OCI-LY7 (cell line): ENCODE measurements around the gene FAM118B. TPM values are rescaled to one million over a fixed set of nuclear protein-coding genes. Genes with fewer than 3 reads are reported as not detected.
A peak's percentile ranks its signal among the peaks of the same experiment; 100 is the strongest.

Experiments used
- BruUV-seq: library from RNA; stranded (reverse); fragments of 400-500 nt; replicated peaks from 2 replicates; lab custom pipeline; 2021; lab: Mats Ljungman, UMichigan
- CTCF ChIA-PET: fragments of 300-600 bp; sonication (Branson Sonifier 250); formaldehyde crosslinking; loops from one replicate; lab custom pipeline; 2022; ENCODE audit warnings: antibody characterized with exemption; ENCODE audit not compliant: unreplicated experiment; lab: Charles Lee
- POLR2A ChIA-PET: fragments of 300-600 bp; sonication (Branson Sonifier 250); formaldehyde crosslinking; loops from one replicate; lab custom pipeline; 2022; ENCODE audit warnings: antibody characterized with exemption; lab: Charles Lee
- DNase-seq: peaks from one replicate; pipeline ENCODE4 v3.0.0-alpha.2; 2015; ENCODE audit warnings: low spot score
- H2AFZ ChIP-seq: fragments of 200-600 bp; sonication (generic), shearing (Covaris generic); 2 replicates; pipeline ENCODE4 v1.6.1; 2014; ENCODE audit warnings: mild to moderate bottlenecking, antibody characterized with exemption, low read length, moderate library complexity
- H3K27ac ChIP-seq: fragments of 200-600 bp; sonication (generic); 2 replicates; pipeline ENCODE4 v1.5.1; 2014; ENCODE audit warnings: mixed run types, low read depth, mild to moderate bottlenecking, moderate library complexity, low read length, inconsistent platforms; ENCODE audit not compliant: poor library complexity, severe bottlenecking
- H3K36me3 ChIP-seq: fragments of 200-600 bp; sonication (generic); 2 replicates; pipeline ENCODE4 v1.6.1; 2014; ENCODE audit warnings: mild to moderate bottlenecking, antibody characterized with exemption, low read length, moderate library complexity, mixed read lengths; ENCODE audit not compliant: insufficient read depth
- H3K4me1 ChIP-seq: fragments of 200-600 bp; sonication (generic); 2 replicates; pipeline ENCODE4 v1.5.1; 2014; ENCODE audit warnings: mild to moderate bottlenecking, low read length; ENCODE audit not compliant: insufficient read depth, poor library complexity, severe bottlenecking
- H3K4me2 ChIP-seq: fragments of 200-600 bp; sonication (generic); 2 replicates; pipeline ENCODE4 v1.6.1; 2014; ENCODE audit warnings: mild to moderate bottlenecking, low read length
- H3K4me3 ChIP-seq: fragments of 200-600 bp; sonication (generic); 2 replicates; pipeline ENCODE4 v1.5.1; 2014; ENCODE audit warnings: mild to moderate bottlenecking, low read depth, low read length; ENCODE audit not compliant: poor library complexity, severe bottlenecking
- H3K79me2 ChIP-seq: fragments of 200-600 bp; sonication (generic); 2 replicates; pipeline ENCODE4 v1.6.1; 2016; ENCODE audit warnings: low read depth, mild to moderate bottlenecking, low read length, moderate library complexity, mixed read lengths; ENCODE audit not compliant: insufficient read depth
- H3K9me2 ChIP-seq: fragments of 200-600 bp; sonication (generic); 2 replicates; pipeline ENCODE4 v1.6.1; 2016; ENCODE audit warnings: mild to moderate bottlenecking, low read length, mixed read lengths; ENCODE audit not compliant: insufficient read depth
- H3K9me3 ChIP-seq: fragments of 200-600 bp; sonication (generic); 2 replicates; pipeline ENCODE4 v1.6.1; 2014; ENCODE audit warnings: mild to moderate bottlenecking, mixed run types, low read length, mixed read lengths
- H4K20me1 ChIP-seq: fragments of 200-600 bp; sonication (generic); 2 replicates; pipeline ENCODE4 v1.6.1; 2014; ENCODE audit warnings: mild to moderate bottlenecking, antibody characterized with exemption, low read length, moderate library complexity, mixed read lengths; ENCODE audit not compliant: insufficient read depth
- EZH2phosphoT487 ChIP-seq: fragments of 200-600 bp; sonication (generic); IDR thresholded peaks from 2 replicates; pipeline ENCODE4 v1.6.1; 2018; ENCODE audit warnings: low read depth, borderline replicate concordance, mild to moderate bottlenecking, mixed run types, antibody characterized with exemption, low read length, moderate library complexity, mixed read lengths
- intact Hi-C: fragments of 100-400 bp; cut with micrococcal nuclease; formaldehyde crosslinking; loops from one replicate; pipeline ENCODE4 v1.10.0; 2022; ENCODE audit not compliant: unreplicated experiment
- total RNA-seq, 2 experiments: library from RNA; depleted of rRNA in 1 of 2; stranded (reverse); fragments of >200 nt in 1 of 2; shearing (Covaris generic) in 1 of 2; gene quantifications; 2 replicates each; pipeline ENCODE4 v1.2.3, GENCODE V29; 2014 to 2022
- TF ChIP-seq, protein P1 (sequence below): fragments of 200-600 bp; sonication (generic); conservative IDR thresholded peaks from 2 replicates; pipeline ENCODE4 v1.5.1; 2014; ENCODE audit warnings: mild to moderate bottlenecking, antibody characterized with exemption, low read length, moderate library complexity, mixed read lengths

Gene FAM118B
- total RNA-seq, 2 experiments from 2014 or later = 9.9 to 14.8 TPM

- Histone ChIP-seq H3K9me3 (no peaks in the 10 kb centered on the region), H3K4me1 (peaks cover 19% of the 10 kb centered on the region), H3K36me3 (peaks cover 49% of the 10 kb centered on the region), H2AFZ (no peak overlapping the region), H3K9me2 (no peaks in the 10 kb centered on the region), H3K4me2 (peak overlapping the region; percentile 96), H3K27ac (peak overlapping the region; percentile 52), H4K20me1 (0 out of 2 replicates have a peak, but pooled peaks cover 3% of the 10 kb centered on the region), H3K79me2 (peaks cover 40% of the 10 kb centered on the region), H3K4me3 (peak overlapping the region; percentile 98)
- CTCF ChIA-PET = no interaction called here
- POLR2A ChIA-PET = interaction anchor here (0.5 kb wide), 1 partner anchor 30 kb away, joined by 4 read pairs; no protein-coding TSS in a partner anchor
- intact Hi-C loops = loop anchor here (5.0 to 10.0 kb wide), 2 partner anchors 55 to 653 kb away; partner anchors contain the start of genes FAM118B and RPUSD4
- TF ChIP-seq, protein P1, sequence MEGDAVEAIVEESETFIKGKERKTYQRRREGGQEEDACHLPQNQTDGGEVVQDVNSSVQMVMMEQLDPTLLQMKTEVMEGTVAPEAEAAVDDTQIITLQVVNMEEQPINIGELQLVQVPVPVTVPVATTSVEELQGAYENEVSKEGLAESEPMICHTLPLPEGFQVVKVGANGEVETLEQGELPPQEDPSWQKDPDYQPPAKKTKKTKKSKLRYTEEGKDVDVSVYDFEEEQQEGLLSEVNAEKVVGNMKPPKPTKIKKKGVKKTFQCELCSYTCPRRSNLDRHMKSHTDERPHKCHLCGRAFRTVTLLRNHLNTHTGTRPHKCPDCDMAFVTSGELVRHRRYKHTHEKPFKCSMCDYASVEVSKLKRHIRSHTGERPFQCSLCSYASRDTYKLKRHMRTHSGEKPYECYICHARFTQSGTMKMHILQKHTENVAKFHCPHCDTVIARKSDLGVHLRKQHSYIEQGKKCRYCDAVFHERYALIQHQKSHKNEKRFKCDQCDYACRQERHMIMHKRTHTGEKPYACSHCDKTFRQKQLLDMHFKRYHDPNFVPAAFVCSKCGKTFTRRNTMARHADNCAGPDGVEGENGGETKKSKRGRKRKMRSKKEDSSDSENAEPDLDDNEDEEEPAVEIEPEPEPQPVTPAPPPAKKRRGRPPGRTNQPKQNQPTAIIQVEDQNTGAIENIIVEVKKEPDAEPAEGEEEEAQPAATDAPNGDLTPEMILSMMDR = no peak
- no peak for TF ChIP-seq EZH2phosphoT487
- TSS peak; percentile 73 for BruUV-seq
- no peak for DNase-seq
Observed at GRCh38 chr11:126267650-126268049, 56.1 kb downstream of the FAM118B start.

DNA sequence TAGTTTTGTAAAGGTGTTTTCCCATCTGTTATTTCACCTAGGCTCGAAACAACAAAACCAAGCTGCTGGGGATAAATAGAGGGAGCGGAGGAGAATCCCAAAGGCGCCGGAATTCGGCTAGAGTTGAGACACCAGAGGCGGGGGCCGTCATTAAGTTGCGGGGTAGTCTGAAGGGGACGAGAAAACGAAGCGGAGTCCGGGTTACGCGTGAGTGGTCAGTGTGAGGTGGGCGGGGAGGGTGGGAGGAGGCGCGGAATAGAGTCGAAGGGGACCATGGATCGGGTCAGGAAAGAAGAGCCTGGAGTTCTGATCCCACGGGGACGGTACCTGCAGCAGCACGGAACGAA is 56.8 kb downstream of the FAM118B start:
- Histone ChIP-seq H2AFZ (no peak overlapping the region), H3K4me3 (peak overlapping the region; percentile 98), H3K36me3 (peaks cover 50% of the 10 kb centered on the region)

More for the DNA sequence above, 56.8 kb downstream of the FAM118B start:
- Histone ChIP-seq H4K20me1 (0 out of 2 replicates have a peak, but pooled peaks cover 3% of the 10 kb centered on the region), H3K4me1 (peaks cover 19% of the 10 kb centered on the region), H3K9me3 (no peaks in the 10 kb centered on the region), H3K9me2 (no peaks in the 10 kb centered on the region), H3K4me2 (peak overlapping the region; percentile 96), H3K79me2 (peaks cover 40% of the 10 kb centered on the region), H3K27ac (peak overlapping the region; percentile 52)
- ChIA-PET CTCF (no interaction called here), POLR2A (interaction anchor here (0.8 to 2.2 kb wide), 5 partner anchors 13 to 1158 kb away, joined by 3 to 7 read pairs (median 3); partner anchors contain the start of gene DCPS)
- intact Hi-C loops = loop anchor here (5.0 to 10.0 kb wide), 2 partner anchors 56 to 654 kb away; partner anchors contain the start of genes FAM118B and RPUSD4
- TF ChIP-seq, protein P1 = no peak
- TF ChIP-seq EZH2phosphoT487 = no peak
- no TSS peak for BruUV-seq
- peak; percentile 12 for DNase-seq
